Measurements from ENCODE around the gene TUNAR. TPM values are rescaled to one million over a fixed set of nuclear protein-coding genes. Genes with fewer than 3 reads are reported as not detected.

TUNAR gene
- total RNA-seq, 1 donor from 2014 or later, result not detected

DNA sequence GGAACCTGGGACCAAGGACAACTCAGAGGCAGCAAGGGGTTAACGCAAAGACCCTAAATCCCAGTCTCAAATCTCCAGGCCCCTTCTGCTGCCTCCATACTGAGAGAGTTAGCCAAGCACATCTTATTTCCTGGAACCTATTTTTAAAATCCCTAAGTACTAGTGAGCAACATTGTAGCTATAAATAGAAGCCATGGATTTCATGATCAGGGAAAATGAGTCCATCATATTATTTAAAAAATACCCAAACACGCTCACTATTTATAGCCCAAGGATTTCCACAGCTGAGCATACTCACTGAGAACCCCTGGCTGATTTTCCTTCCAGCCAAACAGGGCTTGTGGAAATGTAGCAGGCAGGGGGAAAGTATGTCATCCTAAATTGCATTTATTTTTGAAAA is 19.4 kb upstream of the TUNAR start:
- FAIRE-seq, result no peak
- H3K36me3 ChIP-seq (ENCODE audit: control insufficient read depth, insufficient read depth, low read length), result no peaks in the 10 kb centered on the region

DNA sequence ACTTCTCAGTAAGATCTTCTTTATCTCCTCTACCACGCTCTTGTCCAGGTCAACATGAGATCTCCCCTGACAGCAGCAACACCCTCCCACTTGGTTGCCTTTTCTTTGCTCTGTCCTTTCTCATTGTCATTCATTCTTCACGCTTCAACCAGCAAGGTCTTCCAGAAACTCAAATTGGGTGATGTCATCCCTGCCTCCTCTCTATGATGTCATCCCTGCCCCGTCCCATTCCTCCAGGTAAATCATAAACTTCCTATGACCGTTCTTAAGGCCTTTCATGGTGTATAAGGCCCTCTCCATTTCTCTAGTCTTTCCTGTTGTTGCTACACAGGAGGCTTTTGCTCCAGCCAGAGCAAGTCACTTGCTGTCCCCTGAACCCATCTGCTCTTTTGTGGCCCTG is 17.7 kb upstream of the TUNAR start:
- H3K27me3 ChIP-seq (ENCODE audit: control insufficient read depth, insufficient read depth, low read length), result no peaks in the 10 kb centered on the region
- no peak overlapping the region for H3K4me3 ChIP-seq (ENCODE audit: low read depth, low read length)
- FAIRE-seq (no peak), DNase-seq (ENCODE audit: low read depth) (no peak)
- H3K36me3 ChIP-seq (ENCODE audit: control insufficient read depth, insufficient read depth, low read length), result no peaks in the 10 kb centered on the region
- TF ChIP-seq, protein P1, sequence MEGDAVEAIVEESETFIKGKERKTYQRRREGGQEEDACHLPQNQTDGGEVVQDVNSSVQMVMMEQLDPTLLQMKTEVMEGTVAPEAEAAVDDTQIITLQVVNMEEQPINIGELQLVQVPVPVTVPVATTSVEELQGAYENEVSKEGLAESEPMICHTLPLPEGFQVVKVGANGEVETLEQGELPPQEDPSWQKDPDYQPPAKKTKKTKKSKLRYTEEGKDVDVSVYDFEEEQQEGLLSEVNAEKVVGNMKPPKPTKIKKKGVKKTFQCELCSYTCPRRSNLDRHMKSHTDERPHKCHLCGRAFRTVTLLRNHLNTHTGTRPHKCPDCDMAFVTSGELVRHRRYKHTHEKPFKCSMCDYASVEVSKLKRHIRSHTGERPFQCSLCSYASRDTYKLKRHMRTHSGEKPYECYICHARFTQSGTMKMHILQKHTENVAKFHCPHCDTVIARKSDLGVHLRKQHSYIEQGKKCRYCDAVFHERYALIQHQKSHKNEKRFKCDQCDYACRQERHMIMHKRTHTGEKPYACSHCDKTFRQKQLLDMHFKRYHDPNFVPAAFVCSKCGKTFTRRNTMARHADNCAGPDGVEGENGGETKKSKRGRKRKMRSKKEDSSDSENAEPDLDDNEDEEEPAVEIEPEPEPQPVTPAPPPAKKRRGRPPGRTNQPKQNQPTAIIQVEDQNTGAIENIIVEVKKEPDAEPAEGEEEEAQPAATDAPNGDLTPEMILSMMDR (IDR thresholded peaks at IDR 0.05; ENCODE audit: insufficient read depth, low read length, severe bottlenecking), result no peak

More for the DNA sequence above, 19.4 kb upstream of the TUNAR start:
- H3K27me3 ChIP-seq (ENCODE audit: control insufficient read depth, insufficient read depth, low read length), result no peaks in the 10 kb centered on the region
- DNase-seq (ENCODE audit: low read depth), result no peak
- no peak overlapping the region for H3K4me3 ChIP-seq (ENCODE audit: low read depth, low read length)
- TF ChIP-seq, protein P1 (IDR thresholded peaks at IDR 0.05; ENCODE audit: insufficient read depth, low read length, severe bottlenecking), result no peak

GRCh38 chr14:95862243-95862642 is 14.4 kb upstream of the TUNAR start:
- no peaks in the 10 kb centered on the region for H3K27me3 ChIP-seq (ENCODE audit: control insufficient read depth, insufficient read depth, low read length)
- DNase-seq (ENCODE audit: low read depth) (no peak), FAIRE-seq (no peak)
- no peaks in the 10 kb centered on the region for H3K36me3 ChIP-seq (ENCODE audit: control insufficient read depth, insufficient read depth, low read length)
- TF ChIP-seq, protein P1 (IDR thresholded peaks at IDR 0.05; ENCODE audit: insufficient read depth, low read length, severe bottlenecking), result no peak
- H3K4me3 ChIP-seq (ENCODE audit: low read depth, low read length), result no peak overlapping the region

DNA sequence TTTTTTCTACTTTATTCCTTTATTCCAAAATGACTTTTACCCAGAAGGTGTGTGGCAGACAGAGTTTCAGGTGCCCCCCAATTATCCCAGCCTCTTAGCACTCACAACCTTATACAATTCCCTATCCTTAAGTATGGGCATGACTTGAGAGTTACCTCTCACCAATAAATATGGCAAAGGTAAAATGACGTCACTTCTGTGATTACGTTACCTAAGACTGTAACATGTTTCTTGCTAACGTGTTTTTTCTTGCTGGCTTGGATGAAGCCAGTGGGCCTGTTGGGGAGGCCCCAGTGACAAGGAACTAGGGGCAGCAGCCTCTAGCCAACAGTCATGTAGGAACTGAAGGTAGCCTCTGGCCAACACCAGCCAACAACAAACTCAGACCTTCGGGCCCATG is 13.3 kb upstream of the TUNAR start:
- H3K27me3 ChIP-seq (ENCODE audit: control insufficient read depth, insufficient read depth, low read length), result no peaks in the 10 kb centered on the region
- H3K36me3 ChIP-seq (ENCODE audit: control insufficient read depth, insufficient read depth, low read length), result no peaks in the 10 kb centered on the region
- H3K4me3 ChIP-seq (ENCODE audit: low read depth, low read length), result no peak overlapping the region
- DNase-seq (ENCODE audit: low read depth) (no peak), FAIRE-seq (no peak)
- TF ChIP-seq, protein P1 (IDR thresholded peaks at IDR 0.05; ENCODE audit: insufficient read depth, low read length, severe bottlenecking), result no peak

GRCh38 chr14:95869776-95870175 is 6.9 kb upstream of the TUNAR start:
- no peak for FAIRE-seq
- TF ChIP-seq, protein P1 (IDR thresholded peaks at IDR 0.05; ENCODE audit: insufficient read depth, low read length, severe bottlenecking), result no peak
- Histone ChIP-seq H3K36me3 (ENCODE audit: control insufficient read depth, insufficient read depth, low read length) (no peaks in the 10 kb centered on the region), H3K4me3 (ENCODE audit: low read depth, low read length) (no peak overlapping the region), H3K27me3 (ENCODE audit: control insufficient read depth, insufficient read depth, low read length) (no peaks in the 10 kb centered on the region)
- DNase-seq (ENCODE audit: low read depth), result no peak

- TF ChIP-seq, protein P1 (IDR thresholded peaks at IDR 0.05; ENCODE audit: insufficient read depth, low read length, severe bottlenecking), result no peak
- FAIRE-seq (no peak), DNase-seq (ENCODE audit: low read depth) (no peak)
- H3K36me3 ChIP-seq (ENCODE audit: control insufficient read depth, insufficient read depth, low read length), result no peaks in the 10 kb centered on the region
- H3K4me3 ChIP-seq (ENCODE audit: low read depth, low read length), result no peak overlapping the region
- no peaks in the 10 kb centered on the region for H3K27me3 ChIP-seq (ENCODE audit: control insufficient read depth, insufficient read depth, low read length)
Observed at GRCh38 chr14:95870772-95871171, 5.9 kb upstream of the TUNAR start.
